SK-N-SH (cell line): ENCODE measurements around the gene PRR15. TPM values are rescaled to one million over a fixed set of nuclear protein-coding genes. Genes with fewer than 3 reads are reported as not detected.
"Not testable (repeated sequence)": the region's sequence is repeated elsewhere in the genome, so short reads cannot be mapped to it uniquely, and the experiment has no call there.

ENCODE experiments used
- CTCF ChIA-PET: fragments of 300-600, 350-600 bp; formaldehyde crosslinking; extraction: SDS; loops from one replicate; lab custom pipeline; 2021; lab: Yijun Ruan, JAX
- POLR2A ChIA-PET: fragments of 350-600 bp; sonication (Branson Sonifier 250); formaldehyde crosslinking; extraction: SDS; loops from one replicate; lab custom pipeline; 2020; ENCODE audit warnings: antibody characterized with exemption, inconsistent platforms; lab: Yijun Ruan, JAX
- DNase-seq: peaks from one replicate; pipeline ENCODE4 v3.0.0; 2012
- H2AFZ ChIP-seq: fragments of 200-600 bp; sonication (generic); 2 replicates; pipeline ENCODE4 v1.8.1; 2016; ENCODE audit warnings: antibody characterized with exemption, mild to moderate bottlenecking, low read depth
- H3F3A ChIP-seq: fragments of 200-600 bp; sonication (generic); replicated peaks from 2 replicates; pipeline ENCODE3; 2016; ENCODE audit warnings: antibody characterized with exemption, mild to moderate bottlenecking; ENCODE audit not compliant: insufficient read depth
- H3K27ac ChIP-seq, 2 experiments: fragments of 200-500 bp in 1 of 2; fragments of 200-600 bp in 1 of 2; sonication (Bioruptor generic) in 1 of 2; sonication (generic), shearing (Covaris generic) in 1 of 2; 2 replicates each; pipeline versions ENCODE4 v1.5.1 to v1.6.1; 2014 to 2016; ENCODE audit warnings: low read depth in 2 of 2, inconsistent platforms in 1 of 2, low read length in 1 of 2, mild to moderate bottlenecking in 1 of 2, mixed read lengths in 1 of 2
- H3K27me3 ChIP-seq: fragments of 200-600 bp; sonication (generic), shearing (Covaris generic); 2 replicates; pipeline ENCODE4 v1.6.1; 2016; ENCODE audit warnings: mixed run types; ENCODE audit not compliant: insufficient read depth
- H3K36me3 ChIP-seq, 2 experiments: fragments of 200-500 bp in 1 of 2; fragments of 200-600 bp in 1 of 2; sonication (Bioruptor generic) in 1 of 2; sonication (generic) in 1 of 2; replicated peaks in 1 of 2; 2 replicates each; pipeline versions ENCODE3 to v1.5.1; 2014 to 2016; ENCODE audit warnings: low read length in 1 of 2, mild to moderate bottlenecking in 1 of 2; ENCODE audit not compliant: insufficient read depth in 2 of 2, control insufficient read depth in 1 of 2
- H3K4me1 ChIP-seq, 2 experiments: fragments of 200-500 bp in 1 of 2; fragments of 200-600 bp in 1 of 2; sonication (Bioruptor generic) in 1 of 2; sonication (generic), shearing (Covaris generic) in 1 of 2; 2 replicates each; pipeline versions ENCODE4 v1.5.1 to v1.6.1; 2014 to 2016; ENCODE audit warnings: low read depth in 1 of 2, low read length in 1 of 2, mixed run types in 1 of 2; ENCODE audit not compliant: insufficient read depth in 2 of 2, control insufficient read depth in 1 of 2
- H3K4me2 ChIP-seq: fragments of 200-600 bp; sonication (generic), shearing (Covaris generic); 2 replicates; pipeline ENCODE4 v1.6.1; 2017; ENCODE audit warnings: mixed run types
- H3K4me3 ChIP-seq, 2 experiments: fragments of 200-500 bp in 1 of 2; fragments of 200-600 bp in 1 of 2; sonication (Bioruptor generic) in 1 of 2; sonication (generic), shearing (Covaris generic) in 1 of 2; 2 replicates each; pipeline versions ENCODE4 v1.5.1 to v1.8.1; 2014 to 2016; ENCODE audit warnings: low read depth in 2 of 2, inconsistent platforms in 1 of 2, low read length in 1 of 2, mild to moderate bottlenecking in 1 of 2, mixed read lengths in 1 of 2, moderate library complexity in 1 of 2
- H3K79me2 ChIP-seq: fragments of 200-600 bp; sonication (generic); 2 replicates; pipeline ENCODE4 v1.8.1; 2017; ENCODE audit warnings: mild to moderate bottlenecking; ENCODE audit not compliant: insufficient read depth
- H3K9ac ChIP-seq: fragments of 200-600 bp; sonication (generic); 2 replicates; pipeline ENCODE4 v1.6.1; 2017; ENCODE audit warnings: mixed run types
- H3K9me2 ChIP-seq: fragments of 200-600 bp; sonication (generic); 2 replicates; pipeline ENCODE4 v1.6.1; 2017; ENCODE audit warnings: mixed run types
- H3K9me3 ChIP-seq: fragments of 200-600 bp; sonication (generic); 2 replicates; pipeline ENCODE4 v1.6.1; 2017; ENCODE audit warnings: mixed run types, mild to moderate bottlenecking, moderate library complexity
- H4K20me1 ChIP-seq: fragments of 200-600 bp; sonication (generic); 2 replicates; pipeline ENCODE4 v1.6.1; 2017; ENCODE audit warnings: mild to moderate bottlenecking, mixed run types; ENCODE audit not compliant: insufficient read depth
- ELF1 ChIP-seq: IDR thresholded peaks from 2 replicates; pipeline ENCODE4 v1.4.0; 2012
- EP300 ChIP-seq, 2 experiments: IDR thresholded peaks; 2 replicates each; pipeline versions ENCODE4 v1.4.0 to v1.6.1; 2012; ENCODE audit warnings: borderline replicate concordance in 1 of 2, low read depth in 1 of 2, low read length in 1 of 2
- JUND ChIP-seq: IDR thresholded peaks from 2 replicates; pipeline ENCODE4 v1.4.0; 2012
- MXI1 ChIP-seq: IDR thresholded peaks from 2 replicates; pipeline ENCODE4 v1.6.1; 2012; ENCODE audit warnings: mild to moderate bottlenecking, low read depth, low read length, improper control_type of control experiment
- NFIC ChIP-seq: IDR thresholded peaks from 2 replicates; pipeline ENCODE4 v1.4.0; 2012; ENCODE audit warnings: borderline replicate concordance
- NRF1 ChIP-seq: IDR thresholded peaks from 2 replicates; pipeline ENCODE4 v1.6.1; 2012; ENCODE audit warnings: low read depth, mild to moderate bottlenecking, low read length
- RAD21 ChIP-seq: IDR thresholded peaks from 2 replicates; pipeline ENCODE4 v1.6.1; 2012; ENCODE audit warnings: mild to moderate bottlenecking, low read length
- RXRA ChIP-seq: IDR thresholded peaks from 2 replicates; pipeline ENCODE4 v1.4.0; 2012; ENCODE audit warnings: low read depth, mild to moderate bottlenecking, borderline replicate concordance
- YY1 ChIP-seq: IDR thresholded peaks from 2 replicates; pipeline ENCODE4 v1.4.0; 2012; ENCODE audit warnings: low read depth, mild to moderate bottlenecking
- WGBS: methylation state at CpG from one replicate; pipeline ENCODE4 v1.1.6; 2017; ENCODE audit warnings: low lambda C conversion rate; 5-methylcytosine and 5-hydroxymethylcytosine counted together
- polyA plus RNA-seq, 3 experiments: library from polyadenylated mRNA; depleted of rRNA; stranded (reverse); fragments of >200 nt; gene quantifications; 2 replicates each; pipeline ENCODE4 v1.2.3, GENCODE V29; 2012

PRR15 gene
- polyA plus RNA-seq, 1 of the 3 experiments (the other 2 are of a cell fraction): 0.49 TPM

DNA sequence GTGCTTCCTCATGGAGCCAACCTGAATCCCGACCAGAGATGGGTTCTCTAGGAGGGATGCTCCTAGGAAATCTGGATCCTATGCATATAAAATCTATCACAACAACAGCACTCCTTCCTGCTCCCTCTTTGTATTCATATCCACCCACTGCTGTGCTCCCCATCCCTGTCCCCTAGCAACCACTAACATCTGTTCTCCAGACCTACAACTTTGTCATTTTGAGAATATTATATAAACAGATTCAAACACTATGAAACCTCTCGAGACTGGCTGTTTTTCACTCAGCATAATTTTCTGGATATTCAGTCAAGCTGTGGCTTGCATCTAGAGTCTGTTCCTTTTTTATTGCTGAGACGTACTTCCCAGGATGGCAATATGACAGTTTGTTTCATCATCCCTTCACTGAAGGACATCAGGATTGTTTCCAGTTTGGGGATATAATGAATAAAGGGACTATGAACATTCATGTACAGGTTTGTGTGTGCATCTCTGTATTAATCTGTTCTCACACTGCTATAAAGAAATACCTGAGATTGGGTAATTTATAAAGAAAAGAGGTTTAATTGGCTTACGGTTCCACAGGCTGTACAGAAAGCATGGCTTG, 36.0 kb upstream of the PRR15 start:
- CTCF ChIA-PET: no interaction called here
- no peaks in the 10 kb centered on the region for H3K36me3 ChIP-seq
- no peak overlapping the region for H3K4me2 ChIP-seq
- H2AFZ ChIP-seq: no peak overlapping the region
- no peaks in the 10 kb centered on the region for H3K27me3 ChIP-seq
- H3K9ac ChIP-seq: no peak overlapping the region
- no peak for TF ChIP-seq JUND
- no peak for TF ChIP-seq NRF1
- TF ChIP-seq YY1: no peak
- no peak for TF ChIP-seq MXI1
- no peak for TF ChIP-seq EP300 (IDR thresholded peaks at IDR 0.05; ENCODE audit: borderline replicate concordance in 1 of 2, low read depth in 1 of 2, low read length in 1 of 2)
- H3K9me2 ChIP-seq: no peaks in the 10 kb centered on the region; the same call in 1 of the 2 replicates
- DNase-seq: no peak
- POLR2A ChIA-PET: no interaction called here
- H4K20me1 ChIP-seq: no peaks in the 10 kb centered on the region
- WGBS: 42% methylated on average over 4 of the region's 4 CpGs
- no peak overlapping the region for H3K4me3 ChIP-seq
- no peak overlapping the region for H3K27ac ChIP-seq
- no peaks in the 10 kb centered on the region for H3K4me1 ChIP-seq
- no peaks in the 10 kb centered on the region for H3K9me3 ChIP-seq
- H3F3A ChIP-seq: no peaks in the 10 kb centered on the region
- H3K79me2 ChIP-seq: no peaks in the 10 kb centered on the region

DNA sequence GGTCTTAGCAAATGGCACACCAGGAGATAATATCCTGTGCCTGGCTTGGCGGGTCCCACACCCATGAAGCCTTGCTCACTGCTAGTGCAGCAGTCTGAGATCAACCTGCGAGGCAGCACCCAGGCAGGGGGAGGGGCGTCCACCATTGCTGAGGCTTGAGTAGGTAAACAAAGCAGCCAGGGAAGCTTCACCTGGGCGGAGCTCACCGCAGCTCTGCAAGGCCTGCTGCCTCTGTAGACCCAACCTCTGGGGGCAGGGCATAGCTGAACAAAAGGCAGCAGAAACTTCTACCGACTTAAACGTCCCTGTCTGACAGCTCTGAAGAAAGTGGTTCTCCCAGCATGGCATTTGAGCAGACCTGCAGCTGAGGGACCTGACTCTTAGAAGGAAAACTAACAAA, 35.1 kb upstream of the PRR15 start:
- CTCF ChIA-PET: interaction anchor here (0.9 kb wide), 1 partner anchor 8 kb away, joined by 3 read pairs; no protein-coding TSS in a partner anchor

DNA sequence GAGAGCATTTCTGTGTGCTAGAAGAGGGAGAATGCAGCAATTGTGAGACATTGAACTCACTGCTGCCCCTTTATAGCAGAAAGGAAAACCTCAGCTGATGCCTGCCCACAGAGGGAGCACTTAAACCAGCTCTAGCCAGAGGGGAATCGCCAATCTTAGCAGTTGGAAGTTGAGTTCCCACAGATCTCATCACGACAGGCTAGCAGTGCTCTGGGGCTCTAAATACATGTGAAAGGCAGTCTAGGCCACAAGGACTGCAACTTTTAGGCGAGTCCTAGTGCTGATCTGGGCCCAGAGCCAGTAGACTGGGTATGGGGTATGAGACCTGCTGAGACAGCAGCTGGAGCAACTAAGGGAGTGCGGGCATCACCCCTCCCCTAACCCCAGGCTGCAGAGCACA, 25.2 kb upstream of the PRR15 start:
- Histone ChIP-seq H3K9me2 (no peaks in the 10 kb centered on the region), H4K20me1 (no peaks in the 10 kb centered on the region), H3K4me1 (no peaks in the 10 kb centered on the region; a peak in 1 of 4 replicates), H2AFZ (no peak overlapping the region), H3K9me3 (0 out of 2 replicates have a peak, but pooled peaks cover 5% of the 10 kb centered on the region), H3K27ac (no peak overlapping the region), H3K9ac (no peak overlapping the region), H3K4me2 (no peak overlapping the region), H3K27me3 (no peaks in the 10 kb centered on the region), H3K36me3 (no peaks in the 10 kb centered on the region), H3F3A (no peaks in the 10 kb centered on the region), H3K79me2 (no peaks in the 10 kb centered on the region), H3K4me3 (no peak overlapping the region)
- no peak for DNase-seq
- ChIA-PET CTCF (interaction anchor here (0.7 to 2.0 kb wide), 3 partner anchors 15 to 616 kb away, joined by 3 to 7 read pairs (median 4); no protein-coding TSS in a partner anchor), POLR2A (no interaction called here)
- peak; percentile 33; the same call in 1 of the 2 replicates for TF ChIP-seq RAD21
- TF ChIP-seq RXRA: no peak
- TF ChIP-seq NFIC: no peak
- no peak for TF ChIP-seq NRF1
- no peak for TF ChIP-seq ELF1
- 50% methylated on average over 4 of the region's 4 CpGs for WGBS

More for the DNA sequence above, 35.1 kb upstream of the PRR15 start:
- H3K9me3 ChIP-seq, H3K9ac ChIP-seq, H3K4me3 ChIP-seq, H3K4me2 ChIP-seq, DNase-seq, H2AFZ ChIP-seq, H3K27me3 ChIP-seq, H3K79me2 ChIP-seq, H3K36me3 ChIP-seq, H3K9me2 ChIP-seq, H3K4me1 ChIP-seq, POLR2A ChIA-PET, H3K27ac ChIP-seq, H4K20me1 ChIP-seq, H3F3A ChIP-seq: not testable (repeated sequence)
- WGBS: 45% methylated on average over 5 of the region's 7 CpGs
